BLaER1 treated with 17β-estradiol and CSF1 and Interleukin-3, amounts not matched to agents 10 nM and 100 nM (cell line): Measurements from ENCODE around the gene KIAA0825.

Experiments
- H3K27ac ChIP-seq, 11 experiments: shearing (Covaris generic); formaldehyde crosslinking; 2 replicates each; pipeline ENCODE4 v1.8.1; 2022
- H3K27me3 ChIP-seq, 11 experiments: shearing (Covaris generic); formaldehyde crosslinking; 2 replicates each; pipeline ENCODE4 v1.8.1; 2022
- H3K36me3 ChIP-seq, 11 experiments: shearing (Covaris generic); formaldehyde crosslinking; 2 replicates each; pipeline ENCODE4 v1.8.1; 2022
- H3K4me1 ChIP-seq, 10 experiments: shearing (Covaris generic); formaldehyde crosslinking; 2 replicates each; pipeline ENCODE4 v1.8.1; 2022
- H3K4me2 ChIP-seq, 11 experiments: shearing (Covaris generic); formaldehyde crosslinking; 2 replicates each; pipeline ENCODE4 v1.8.1; 2022
- H3K4me3 ChIP-seq, 10 experiments: shearing (Covaris generic); formaldehyde crosslinking; 2 replicates each; pipeline ENCODE4 v1.8.1; 2022
- H3K9ac ChIP-seq, 11 experiments: shearing (Covaris generic); formaldehyde crosslinking; 2 replicates each; pipeline ENCODE4 v1.8.1; 2022
- H3K9me3 ChIP-seq, 11 experiments: shearing (Covaris generic); formaldehyde crosslinking; replicated peaks in 1 of 11; 2 replicates each; pipeline ENCODE4 v1.8.1; 2022
- H4K20me1 ChIP-seq, 11 experiments: shearing (Covaris generic); formaldehyde crosslinking; 2 replicates each; pipeline ENCODE4 v1.8.1; 2022
- Cebpa-rat ChIP-seq, 11 experiments: shearing (Covaris generic); IDR thresholded peaks; 2 replicates each; pipeline ENCODE4 v1.8.1; 2022

KIAA0825 gene

DNA sequence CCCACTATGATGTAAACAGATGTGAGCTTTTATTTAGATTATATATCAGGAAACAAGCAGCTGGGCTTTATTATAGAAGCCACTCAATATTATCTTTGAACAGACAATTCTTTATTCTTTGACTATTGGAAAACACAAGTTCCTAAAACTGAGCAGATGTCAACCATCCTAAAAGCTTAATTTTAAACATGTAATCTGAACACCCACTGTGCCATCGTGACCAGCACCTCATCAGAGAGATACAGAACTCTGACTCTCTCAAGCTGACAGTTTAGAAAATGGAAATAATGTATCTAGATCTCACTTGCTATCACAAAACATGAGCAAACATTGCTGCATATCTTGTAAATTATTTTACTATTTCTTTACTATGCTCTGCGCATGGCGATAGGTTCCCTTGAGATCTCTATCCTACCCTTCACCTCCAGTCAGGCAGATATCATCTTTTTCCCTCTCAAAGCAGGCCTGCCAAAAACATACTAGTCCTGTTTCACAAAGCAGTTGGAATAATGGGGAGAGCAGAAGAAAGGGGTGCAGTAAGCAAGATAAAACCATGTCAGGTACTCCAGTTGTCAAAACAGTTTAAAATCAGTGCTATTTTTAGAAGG, 151.0 kb downstream of the KIAA0825 start:
- no peaks in the 10 kb centered on the region for H4K20me1 ChIP-seq
- H3K4me2 ChIP-seq = no peak overlapping the region
- H3K36me3 ChIP-seq = no peaks in the 10 kb centered on the region; a peak in 1 of 22 replicates
- H3K4me3 ChIP-seq = no peak overlapping the region
- no peaks in the 10 kb centered on the region for H3K4me1 ChIP-seq
- TF ChIP-seq Cebpa-rat (IDR thresholded peaks at IDR 0.05) = no peak
- H3K9me3 ChIP-seq = no peaks in the 10 kb centered on the region
- no peak overlapping the region for H3K9ac ChIP-seq
- no peaks in the 10 kb centered on the region for H3K27me3 ChIP-seq
- H3K27ac ChIP-seq = no peak overlapping the region

DNA sequence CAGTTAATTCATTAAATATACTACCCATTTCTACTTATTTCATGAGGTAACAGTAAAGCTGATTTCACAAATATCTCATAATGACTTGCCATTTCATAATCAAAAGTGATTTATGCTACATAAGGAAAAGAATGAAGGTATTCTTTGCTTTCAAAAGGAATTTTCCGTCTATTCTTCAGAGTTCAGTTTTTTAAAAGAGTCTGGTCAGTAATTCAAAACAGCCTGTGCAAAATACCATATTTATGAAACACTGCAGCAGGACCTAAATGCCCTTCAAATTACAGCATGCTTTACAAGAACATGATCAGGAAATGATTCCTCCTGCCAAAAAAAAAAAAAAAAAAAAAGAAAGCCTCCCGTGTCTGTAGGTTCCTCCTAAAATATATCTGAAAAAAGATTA, 154.7 kb downstream of the KIAA0825 start:
- Histone ChIP-seq H3K4me2 (no peak overlapping the region), H3K4me1 (no peaks in the 10 kb centered on the region), H3K36me3 (no peaks in the 10 kb centered on the region), H3K9me3 (no peaks in the 10 kb centered on the region), H4K20me1 (no peaks in the 10 kb centered on the region), H3K4me3 (no peak overlapping the region), H3K9ac (no peak overlapping the region), H3K27me3 (no peaks in the 10 kb centered on the region), H3K27ac (no peak overlapping the region)
- no peak for TF ChIP-seq Cebpa-rat (IDR thresholded peaks at IDR 0.05)

DNA sequence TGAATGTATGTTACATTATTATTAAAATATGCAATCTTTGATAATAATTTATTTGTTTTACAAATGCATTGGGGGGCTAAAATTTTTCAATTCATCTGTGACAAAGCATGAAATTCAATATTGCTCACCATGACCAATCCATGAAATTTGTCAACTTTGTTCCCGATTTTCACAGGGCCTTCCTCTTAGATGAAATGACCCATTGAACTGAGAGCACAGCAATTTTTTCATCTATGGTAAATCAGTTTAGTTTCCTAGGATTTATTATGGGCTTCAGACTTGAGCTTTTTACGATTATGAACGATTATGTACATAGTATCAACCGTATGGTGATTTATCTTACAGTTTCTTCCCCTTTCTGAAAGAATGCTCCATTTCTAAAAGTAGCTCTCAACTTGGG, 157.3 kb downstream of the KIAA0825 start:
- H3K9me3 ChIP-seq = no peaks in the 10 kb centered on the region
- H3K9ac ChIP-seq = no peak overlapping the region
- no peak overlapping the region for H3K4me2 ChIP-seq
- TF ChIP-seq Cebpa-rat (IDR thresholded peaks at IDR 0.05) = no peak
- no peaks in the 10 kb centered on the region for H3K36me3 ChIP-seq
- no peaks in the 10 kb centered on the region for H3K27me3 ChIP-seq
- no peaks in the 10 kb centered on the region for H3K4me1 ChIP-seq
- no peak overlapping the region for H3K27ac ChIP-seq
- no peaks in the 10 kb centered on the region for H4K20me1 ChIP-seq
- H3K4me3 ChIP-seq = no peak overlapping the region

DNA sequence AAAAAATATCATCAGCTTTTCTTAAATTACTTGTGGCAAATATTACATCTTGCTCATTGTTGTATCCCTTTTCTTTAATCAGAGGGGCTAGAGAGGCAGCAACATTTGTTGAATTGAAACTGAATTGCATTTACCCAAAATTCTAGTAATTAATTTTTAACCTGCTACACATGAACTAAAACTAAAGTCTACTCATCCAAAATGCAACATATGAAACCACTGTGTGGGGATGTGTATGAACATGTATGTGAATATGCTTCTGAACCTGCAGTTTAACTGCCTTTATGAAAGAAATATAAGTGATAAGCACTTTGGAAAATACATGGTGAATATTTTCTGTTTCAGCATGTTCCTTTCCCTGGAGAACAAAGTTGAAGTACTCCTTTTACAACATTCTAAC, 158.5 kb downstream of the KIAA0825 start:
- no peaks in the 10 kb centered on the region for H4K20me1 ChIP-seq
- H3K36me3 ChIP-seq = no peaks in the 10 kb centered on the region
- no peak overlapping the region for H3K27ac ChIP-seq
- no peaks in the 10 kb centered on the region for H3K9me3 ChIP-seq
- no peak overlapping the region for H3K4me3 ChIP-seq
- no peaks in the 10 kb centered on the region for H3K27me3 ChIP-seq
- H3K9ac ChIP-seq = no peak overlapping the region
- no peak for TF ChIP-seq Cebpa-rat (IDR thresholded peaks at IDR 0.05)
- no peak overlapping the region for H3K4me2 ChIP-seq
- H3K4me1 ChIP-seq = no peaks in the 10 kb centered on the region

DNA sequence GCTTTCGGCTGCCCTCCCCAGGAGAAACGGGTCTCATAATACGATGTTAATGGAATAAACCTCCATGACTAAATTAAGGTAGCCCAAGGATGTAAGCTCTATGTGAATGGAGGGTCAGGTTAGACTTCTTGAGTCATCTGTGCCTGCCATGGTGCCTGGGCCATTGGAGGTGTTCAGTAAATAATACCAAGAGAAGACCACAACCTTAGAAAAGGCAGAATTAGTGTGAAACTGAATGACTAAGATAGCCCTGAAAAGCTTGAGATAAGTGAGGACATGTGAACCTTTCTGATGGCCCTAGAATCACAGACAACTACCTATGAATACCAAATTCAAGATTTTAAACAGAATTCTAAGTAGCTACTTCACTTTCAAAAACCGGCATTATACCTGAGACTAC, 160.6 kb downstream of the KIAA0825 start:
- Histone ChIP-seq H3K36me3 (no peaks in the 10 kb centered on the region), H3K4me3 (no peak overlapping the region), H3K27ac (no peak overlapping the region), H3K27me3 (no peaks in the 10 kb centered on the region), H3K9me3 (no peaks in the 10 kb centered on the region), H3K4me1 (no peaks in the 10 kb centered on the region), H4K20me1 (no peaks in the 10 kb centered on the region), H3K9ac (no peak overlapping the region), H3K4me2 (no peak overlapping the region)
- TF ChIP-seq Cebpa-rat (IDR thresholded peaks at IDR 0.05) = no peak

DNA sequence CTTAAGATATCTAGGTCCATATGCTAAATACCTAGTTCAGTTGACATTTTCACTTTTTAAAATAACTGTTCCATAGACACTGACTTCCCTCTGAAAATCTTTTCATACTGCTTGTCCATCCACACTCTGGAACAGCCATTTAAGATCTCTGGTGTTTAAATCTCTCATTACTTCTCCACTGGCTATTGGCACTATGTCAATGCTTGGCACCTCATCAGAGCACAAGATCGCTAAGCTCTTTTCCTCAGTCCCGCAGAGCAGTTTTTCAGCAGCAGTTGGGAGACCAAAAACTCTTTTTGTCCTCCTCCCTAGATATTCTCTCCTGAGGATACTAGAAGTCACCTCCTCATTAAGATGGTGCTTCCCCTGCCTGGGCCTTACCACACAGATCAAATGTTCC, 172.7 kb downstream of the KIAA0825 start:
- Histone ChIP-seq H3K36me3 (no peaks in the 10 kb centered on the region), H3K9ac (no peak overlapping the region), H3K4me2 (no peak overlapping the region), H3K9me3 (no peaks in the 10 kb centered on the region), H3K4me3 (no peak overlapping the region), H4K20me1 (no peaks in the 10 kb centered on the region), H3K27me3 (no peaks in the 10 kb centered on the region), H3K4me1 (no peaks in the 10 kb centered on the region), H3K27ac (no peak overlapping the region)
- no peak for TF ChIP-seq Cebpa-rat (IDR thresholded peaks at IDR 0.05)

DNA sequence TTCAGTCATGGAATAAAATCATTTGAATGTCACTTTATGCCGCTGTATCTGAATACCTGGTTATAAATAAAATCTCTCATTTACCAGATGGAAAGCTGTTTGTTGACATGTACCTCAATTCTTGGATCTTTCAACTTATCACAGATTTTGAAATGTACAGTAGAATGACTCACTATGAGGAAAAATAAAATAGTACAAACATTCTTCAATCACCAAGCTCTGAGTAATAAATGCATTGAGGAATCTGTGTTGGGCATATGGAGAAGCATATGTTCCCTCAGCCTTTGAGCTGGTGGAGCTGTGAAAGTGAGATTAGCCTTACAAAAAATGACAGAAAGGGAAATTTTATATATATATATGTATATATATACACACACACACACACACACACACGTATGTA, 175.4 kb downstream of the KIAA0825 start:
- Histone ChIP-seq H4K20me1 (no peaks in the 10 kb centered on the region), H3K9ac (no peak overlapping the region), H3K9me3 (no peaks in the 10 kb centered on the region), H3K4me1 (no peaks in the 10 kb centered on the region), H3K27ac (no peak overlapping the region), H3K27me3 (no peaks in the 10 kb centered on the region), H3K36me3 (no peaks in the 10 kb centered on the region), H3K4me3 (no peak overlapping the region), H3K4me2 (no peak overlapping the region)
- no peak for TF ChIP-seq Cebpa-rat (IDR thresholded peaks at IDR 0.05)

DNA sequence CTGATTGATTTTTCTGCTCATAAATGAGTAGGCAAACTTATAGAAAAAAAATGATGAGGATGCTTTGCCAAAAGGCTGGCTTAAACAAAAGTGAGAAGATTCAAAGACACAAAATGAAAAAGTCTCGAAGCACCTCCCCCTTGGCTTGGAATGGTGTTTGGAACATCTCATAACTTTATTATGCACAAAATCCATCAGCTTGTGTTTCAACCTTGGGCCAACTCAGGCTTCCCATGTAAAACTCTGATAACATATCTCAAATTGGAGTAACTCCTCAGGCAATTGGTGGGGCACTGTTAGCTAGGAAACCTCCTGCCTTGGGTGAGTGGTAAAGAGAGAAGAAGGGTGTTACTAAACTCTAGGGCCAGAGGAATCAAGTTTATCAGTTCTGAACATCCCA, 176.3 kb downstream of the KIAA0825 start:
- no peak overlapping the region for H3K4me3 ChIP-seq
- H3K4me2 ChIP-seq = no peak overlapping the region
- no peak for TF ChIP-seq Cebpa-rat (IDR thresholded peaks at IDR 0.05)
- no peak overlapping the region for H3K9ac ChIP-seq
- H3K27ac ChIP-seq = no peak overlapping the region
- H3K36me3 ChIP-seq = no peaks in the 10 kb centered on the region
- no peaks in the 10 kb centered on the region for H3K4me1 ChIP-seq
- H4K20me1 ChIP-seq = no peaks in the 10 kb centered on the region
- H3K27me3 ChIP-seq = no peaks in the 10 kb centered on the region
- no peaks in the 10 kb centered on the region for H3K9me3 ChIP-seq

DNA sequence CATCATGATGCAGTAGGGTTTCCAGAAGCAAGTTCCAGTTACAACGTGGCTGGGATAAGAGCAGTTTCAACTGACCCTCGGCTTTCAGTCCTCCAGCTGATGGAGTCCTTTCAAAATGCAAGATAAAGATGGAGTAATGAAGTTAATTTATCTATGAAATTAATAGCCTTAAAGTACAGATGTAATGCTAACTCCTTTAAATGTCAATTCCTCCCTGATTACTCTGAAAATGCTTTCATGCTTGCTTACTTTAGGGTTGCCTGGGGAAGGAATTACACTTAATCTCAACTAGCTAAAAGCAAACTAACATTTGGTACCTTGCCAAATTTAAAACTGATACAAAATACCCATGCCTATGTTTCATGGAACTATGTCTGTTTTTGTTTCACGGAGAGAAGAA, 178.4 kb downstream of the KIAA0825 start:
- TF ChIP-seq Cebpa-rat (IDR thresholded peaks at IDR 0.05) = no peak
- H3K4me2 ChIP-seq = no peak overlapping the region
- H3K27ac ChIP-seq = no peak overlapping the region
- no peaks in the 10 kb centered on the region for H3K27me3 ChIP-seq
- H3K4me3 ChIP-seq = no peak overlapping the region
- H4K20me1 ChIP-seq = no peaks in the 10 kb centered on the region
- no peak overlapping the region for H3K9ac ChIP-seq
- no peaks in the 10 kb centered on the region for H3K4me1 ChIP-seq
- H3K9me3 ChIP-seq = no peaks in the 10 kb centered on the region
- no peaks in the 10 kb centered on the region for H3K36me3 ChIP-seq

DNA sequence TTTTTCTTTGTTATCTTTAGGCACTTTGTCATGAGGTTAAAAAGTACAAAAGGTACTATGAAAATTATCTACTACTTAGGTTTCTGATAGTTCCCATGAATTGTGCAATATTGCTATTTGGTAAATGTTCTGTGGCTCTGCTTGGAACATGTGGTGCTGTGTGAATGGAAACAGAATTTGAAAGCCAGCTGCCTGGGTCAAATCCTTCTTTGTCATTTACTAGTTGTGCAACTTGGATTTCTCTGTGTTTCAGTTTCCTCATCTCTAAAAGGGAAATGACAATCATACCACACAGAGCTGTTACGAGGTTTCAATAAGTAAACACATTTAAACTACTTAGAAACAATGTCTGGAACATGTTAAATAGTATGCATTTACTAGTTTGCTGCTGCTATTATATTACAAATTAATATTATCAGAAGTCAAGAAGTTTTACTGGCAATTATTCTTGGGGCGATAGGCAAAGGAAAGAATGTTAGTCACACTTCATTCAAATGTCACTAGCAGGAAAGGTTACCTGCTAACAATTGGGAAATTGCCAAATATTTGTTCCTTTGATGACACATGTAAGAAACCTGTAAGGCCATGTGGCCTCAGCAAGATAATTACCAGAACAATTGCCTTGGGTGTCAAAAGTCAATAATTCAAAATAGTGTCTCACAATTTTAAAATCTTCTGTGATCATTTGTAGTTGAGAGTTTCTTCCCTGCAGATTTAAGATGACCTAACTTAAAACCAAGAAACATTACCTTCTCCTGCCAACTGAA, 184.8 kb downstream of the KIAA0825 start:
- Histone ChIP-seq H3K9ac (peak overlapping the region in 4 of 11 experiments; percentile 18 to 46 (median 22); a peak in 4 of 22 replicates), H4K20me1 (no peaks in the 10 kb centered on the region), H3K4me1 (peaks cover 0 to 27% (median 6%) of the 10 kb centered on the region in 10 experiments; a peak in 8 of 20 replicates), H3K4me3 (no peak overlapping the region), H3K36me3 (no peaks in the 10 kb centered on the region), H3K4me2 (peak overlapping the region in 6 of 11 experiments; percentile 2 to 53 (median 30); a peak in 8 of 22 replicates), H3K9me3 (peaks cover 0 to 7% (median 0%) of the 10 kb centered on the region in 11 experiments; a peak in 1 of 22 replicates), H3K27me3 (no peaks in the 10 kb centered on the region), H3K27ac (peak overlapping the region in 10 of 11 experiments; percentile 23 to 73 (median 55); a peak in 17 of 22 replicates)
- TF ChIP-seq Cebpa-rat (IDR thresholded peaks at IDR 0.05) = peak in 5 of 11 experiments; percentile 21 to 73 (median 70); a peak in 7 of 22 replicates
